A549 (cell line): ENCODE results near the gene GARNL3.

Experiments used
- CTCF ChIP-seq: fragments of >200 bp; sonication (Bioruptor Twin); formaldehyde crosslinking; IDR thresholded peaks from 3 replicates; pipeline ENCODE4 v1.5.1; 2016
- POLR2A ChIP-seq: IDR thresholded peaks from 2 replicates; pipeline ENCODE4 v1.6.1; 2012; ENCODE audit warnings: mild to moderate bottlenecking, low read length

GRCh38 chr9:127358770-127359169 is 94.2 kb downstream of the GARNL3 start:
- TF ChIP-seq CTCF (no peak), POLR2A (no peak)
